ENCODE measurements around the gene IFT122.

- TF ChIP-seq CTCF (IDR thresholded peaks at IDR 0.05) (no peak), POLR2A (IDR thresholded peaks at IDR 0.05) (no peak)
Measured at GRCh38 chr3:129561619-129562248, 121.7 kb downstream of the IFT122 start.
